ENCODE results near the gene RAPGEF1.

The RAPGEF1 gene

GRCh38 chr9:131698618-131698985, 41.3 kb downstream of the RAPGEF1 start:
- POLR2A ChIA-PET (ENCODE audit: low non-redundant PET): interaction anchor here (0.6 kb wide), 1 partner anchor 105 kb away, joined by 3 read pairs; no protein-coding TSS in a partner anchor

GRCh38 chr9:131697908-131698617, 41.8 kb downstream of the RAPGEF1 start:
- H3K27ac ChIP-seq: peak overlapping the region; percentile 11; the same call in 1 of the 2 replicates
- POLR2A ChIA-PET (ENCODE audit: low non-redundant PET): interaction anchor here (0.6 kb wide), 1 partner anchor 105 kb away, joined by 3 read pairs; no protein-coding TSS in a partner anchor
- DNase-seq (ENCODE audit: low spot score): no peak
- CTCF ChIA-PET: interaction anchor here (0.6 to 0.9 kb wide), 3 partner anchors 17 to 107 kb away, joined by 3 read pairs; no protein-coding TSS in a partner anchor
- TF ChIP-seq CTCF (conservative IDR thresholded peaks at IDR 0.05; ENCODE audit: low read depth): no peak

More at GRCh38 chr9:131698618-131698985, 41.3 kb downstream of the RAPGEF1 start:
- no peak for TF ChIP-seq CTCF (conservative IDR thresholded peaks at IDR 0.05; ENCODE audit: low read depth)
- CTCF ChIA-PET: interaction anchor here (0.7 kb wide), 1 partner anchor 72 kb away, joined by 3 read pairs; no protein-coding TSS in a partner anchor
- H3K27ac ChIP-seq: 0 out of 2 replicates have a peak overlapping the region, but pooled peaks have one; percentile 6
- DNase-seq (ENCODE audit: low spot score): no peak

GRCh38 chr9:131697097-131697496, 42.8 kb downstream of the RAPGEF1 start:
- ChIA-PET CTCF (interaction anchor here (0.5 to 1.3 kb wide), 3 partner anchors 16 to 106 kb away, joined by 3 read pairs; no protein-coding TSS in a partner anchor), POLR2A (ENCODE audit: low non-redundant PET) (no interaction called here)
- peak overlapping the region; percentile 11 for H3K27ac ChIP-seq
- no peak for TF ChIP-seq CTCF (conservative IDR thresholded peaks at IDR 0.05; ENCODE audit: low read depth)
- no peak for DNase-seq (ENCODE audit: low spot score)

- TF ChIP-seq CTCF (conservative IDR thresholded peaks at IDR 0.05; ENCODE audit: low read depth): no peak
- CTCF ChIA-PET: interaction anchor here (0.6 to 1.3 kb wide), 3 partner anchors 19 to 136 kb away, joined by 3 read pairs; no protein-coding TSS in a partner anchor
- POLR2A ChIA-PET (ENCODE audit: low non-redundant PET): no interaction called here
- no peak for DNase-seq (ENCODE audit: low spot score)
- H3K27ac ChIP-seq: no peak overlapping the region
These were observed 43.9 kb downstream of the RAPGEF1 start for GRCh38 chr9:131695836-131696460.

- no peak for TF ChIP-seq CTCF (conservative IDR thresholded peaks at IDR 0.05; ENCODE audit: low read depth)
- ChIA-PET CTCF (no interaction called here), POLR2A (ENCODE audit: low non-redundant PET) (no interaction called here)
- no peak overlapping the region for H3K27ac ChIP-seq
- DNase-seq (ENCODE audit: low spot score): no peak
These were observed 44.5 kb downstream of the RAPGEF1 start for GRCh38 chr9:131695366-131695765.

All from RWPE1 (cell line).